ENCODE measurements around the gene JARID2. TPM values are rescaled to one million over a fixed set of nuclear protein-coding genes. Genes with fewer than 3 reads are reported as not detected.

JARID2 gene
- total and polyA plus RNA-seq, 9 of the 15 experiments (the other 6 are each of a cell fraction or from before 2014, with no cell fraction given): 5.0 to 29.0 (median 15.6) TPM

- TF ChIP-seq NKRF (IDR thresholded peaks at IDR 0.05; ENCODE audit: borderline replicate concordance) (no peak), SP2 (IDR thresholded peaks at IDR 0.05; ENCODE audit: extremely low read depth, low read depth, low read length, poor library complexity, severe bottlenecking) (no peak), ZKSCAN3 (CRISPR knock-in tag; IDR thresholded peaks at IDR 0.05) (no peak), ZNF263 (CRISPR knock-in tag; IDR thresholded peaks at IDR 0.05; ENCODE audit: borderline replicate concordance) (peak; percentile 37; the same call in 1 of the 2 replicates), BDP1 (IDR thresholded peaks at IDR 0.05; ENCODE audit: insufficient read depth, insufficient read length) (no peak), HOXB6 (CRISPR knock-in tag; IDR thresholded peaks at IDR 0.05; ENCODE audit: borderline replicate concordance) (no peak), ARID1B (IDR thresholded peaks at IDR 0.05) (peak; percentile 85), MLX (CRISPR knock-in tag; conservative IDR thresholded peaks at IDR 0.05) (no peak), ETV5 (CRISPR knock-in tag; IDR thresholded peaks at IDR 0.05; ENCODE audit: low read depth) (peak; percentile 98), ATF3 (IDR thresholded peaks at IDR 0.05) (peak; percentile 82), ATF3 (CRISPR knock-in tag; conservative IDR thresholded peaks at IDR 0.05) (no peak), ZNF644 (tag; IDR thresholded peaks at IDR 0.05; ENCODE audit: low read depth) (no peak), PPARD (CRISPR knock-in tag; IDR thresholded peaks at IDR 0.05) (no peak), YBX1 (IDR thresholded peaks at IDR 0.05) (no peak), BACH1 (tag; IDR thresholded peaks at IDR 0.05) (peak; percentile 77; the same call in 1 of the 2 replicates), THRB (CRISPR knock-in tag; conservative IDR thresholded peaks at IDR 0.05) (peak; percentile 45; the same call in 1 of the 2 replicates), SAFB2 (IDR thresholded peaks at IDR 0.05; ENCODE audit: borderline replicate concordance, low read depth, low read length, severe bottlenecking) (no peak), SMAD4 (CRISPR knock-in tag; conservative IDR thresholded peaks at IDR 0.05) (peak; percentile 91), MBD2 (IDR thresholded peaks at IDR 0.05; ENCODE audit: borderline replicate concordance, low read depth) (0 out of 2 replicates have a peak, but pooled peaks have one; percentile 31)
Observed at GRCh38 chr6:15509335-15509933, 263.6 kb downstream of the JARID2 start (continued).

All from K562 (cell line).